H1 (cell line): ENCODE results near the gene PARP1. TPM values are rescaled to one million over a fixed set of nuclear protein-coding genes. Genes with fewer than 3 reads are reported as not detected.

ENCODE experiments used
- CTCF ChIA-PET: fragments of 300-600 bp; sonication (Branson Sonifier 250); formaldehyde crosslinking; loops from one replicate; lab custom pipeline; 2021; ENCODE audit not compliant: partially characterized antibody; lab: Charles Lee
- POLR2A ChIA-PET: fragments of 300-600 bp; sonication (Branson Sonifier 250); formaldehyde crosslinking; loops from one replicate; lab custom pipeline; 2021; ENCODE audit warnings: inconsistent platforms; ENCODE audit not compliant: partially characterized antibody; lab: Charles Lee
- DNase-seq, 2 experiments: peaks; one replicate each; pipeline versions ENCODE4 v3.0.0 to v3.0.0-alpha.2; 2010 to 2022; ENCODE audit warnings: low spot score in 2 of 2, low read depth in 1 of 2, mixed read lengths in 1 of 2
- FAIRE-seq: peaks from 2 replicates; lab custom pipeline; 2011; peaks lifted over from hg19 to GRCh38; lab: Jason Lieb, UNC
- H2AFZ ChIP-seq: 2 replicates; pipeline ENCODE4 v1.8.1; 2012; ENCODE audit warnings: low read length, inconsistent platforms
- H2AK5ac ChIP-seq: 2 replicates; pipeline ENCODE4 v1.6.1; 2013; ENCODE audit warnings: low read depth, low read length
- H2BK120ac ChIP-seq: replicated peaks from 2 replicates; pipeline ENCODE3; 2013; ENCODE audit warnings: low read depth, low read length, inconsistent platforms
- H2BK12ac ChIP-seq: 2 replicates; pipeline ENCODE4 v1.6.1; 2013; ENCODE audit warnings: low read depth, low read length
- H2BK15ac ChIP-seq: 2 replicates; pipeline ENCODE4 v1.6.1; 2013; ENCODE audit warnings: low read length
- H2BK20ac ChIP-seq: 2 replicates; pipeline ENCODE4 v1.6.1; 2013; ENCODE audit warnings: low read length
- H2BK5ac ChIP-seq: 2 replicates; pipeline ENCODE4 v1.6.1; 2013; ENCODE audit warnings: low read depth, low read length
- H3K14ac ChIP-seq: 2 replicates; pipeline ENCODE4 v1.6.1; 2013; ENCODE audit warnings: inconsistent platforms; ENCODE audit not compliant: insufficient read length
- H3K18ac ChIP-seq: 2 replicates; pipeline ENCODE4 v1.6.1; 2013; ENCODE audit warnings: low read length; ENCODE audit errors: extremely low read depth
- H3K23ac ChIP-seq: 2 replicates; pipeline ENCODE4 v1.6.1; 2013; ENCODE audit warnings: inconsistent platforms; ENCODE audit not compliant: insufficient read length
- H3K23me2 ChIP-seq: 2 replicates; pipeline ENCODE4 v1.6.1; 2013; ENCODE audit warnings: low read depth, low read length
- H3K27ac ChIP-seq: 2 replicates; pipeline ENCODE4 v1.6.1; 2011; ENCODE audit warnings: low read depth, low read length, inconsistent platforms
- H3K27me3 ChIP-seq, 4 experiments: replicated peaks in 1 of 4; 1 replicate in 1 of 4; 2 replicates in 3 of 4; pipeline versions ENCODE4 v1.6.1 to v1.8.1; 2011 to 2013; ENCODE audit warnings: low read length in 3 of 4, mild to moderate bottlenecking in 3 of 4, inconsistent platforms in 2 of 4, mixed read lengths in 2 of 4, moderate library complexity in 1 of 4; ENCODE audit not compliant: control insufficient read depth in 3 of 4, insufficient read depth in 3 of 4; ENCODE audit errors: extremely low read depth in 1 of 4
- H3K36me3 ChIP-seq, 4 experiments: 2 replicates each; pipeline versions ENCODE4 v1.6.1 to v1.8.1; 2011 to 2013; ENCODE audit warnings: mild to moderate bottlenecking in 4 of 4, low read length in 3 of 4, moderate library complexity in 2 of 4, control low read depth in 1 of 4, inconsistent platforms in 1 of 4; ENCODE audit not compliant: insufficient read depth in 4 of 4, control insufficient read depth in 2 of 4
- H3K4ac ChIP-seq: replicated peaks from 2 replicates; pipeline ENCODE3; 2013; ENCODE audit warnings: low read length, low read depth, mixed read lengths, inconsistent platforms; ENCODE audit not compliant: insufficient read length
- H3K4me1 ChIP-seq, 4 experiments: replicated peaks in 1 of 4; 1 replicate in 1 of 4; 2 replicates in 3 of 4; pipeline versions ENCODE4 v1.6.1 to v1.8.1; 2011 to 2013; ENCODE audit warnings: low read length in 3 of 4, inconsistent platforms in 2 of 4, mixed read lengths in 1 of 4; ENCODE audit not compliant: insufficient read depth in 4 of 4, control insufficient read depth in 3 of 4
- H3K4me2 ChIP-seq, 2 experiments: 2 replicates each; pipeline versions ENCODE4 v1.6.1 to v1.8.1; 2011 to 2013; ENCODE audit warnings: low read depth in 2 of 2, low read length in 2 of 2, control low read depth in 1 of 2, inconsistent platforms in 1 of 2, mild to moderate bottlenecking in 1 of 2; ENCODE audit not compliant: insufficient read depth in 1 of 2
- H3K4me3 ChIP-seq, 4 experiments: fragments of 200-600, 300-600 bp in 1 of 4; sonication (generic), shearing (Covaris generic), sonication (Bioruptor Twin) in 1 of 4; 2 replicates each; pipeline versions ENCODE4 v1.5.1 to v1.8.1; 2011 to 2016; ENCODE audit warnings: low read length in 4 of 4, low read depth in 3 of 4, control low read depth in 2 of 4, inconsistent platforms in 2 of 4, mild to moderate bottlenecking in 2 of 4, mixed read lengths in 1 of 4, moderate library complexity in 1 of 4; ENCODE audit not compliant: insufficient read depth in 2 of 4; ENCODE audit errors: extremely low read depth in 1 of 4
- H3K56ac ChIP-seq: replicated peaks from 2 replicates; pipeline ENCODE3; 2013; ENCODE audit warnings: low read depth, mild to moderate bottlenecking, mixed read lengths, low read length, inconsistent platforms; ENCODE audit not compliant: insufficient read length
- H3K79me1 ChIP-seq: 2 replicates; pipeline ENCODE4 v1.6.1; 2013; ENCODE audit warnings: low read depth, low read length, control low read depth
- H3K79me2 ChIP-seq, 2 experiments: 2 replicates each; pipeline versions ENCODE4 v1.6.1 to v1.8.1; 2012 to 2013; ENCODE audit warnings: low read length in 2 of 2, mild to moderate bottlenecking in 2 of 2, inconsistent platforms in 1 of 2; ENCODE audit not compliant: insufficient read depth in 2 of 2, control insufficient read depth in 1 of 2
- H3K9ac ChIP-seq, 4 experiments: replicated peaks in 1 of 4; 1 replicate in 1 of 4; 2 replicates in 3 of 4; pipeline versions ENCODE4 v1.6.1 to v1.8.1; 2011 to 2013; ENCODE audit warnings: low read depth in 3 of 4, low read length in 3 of 4, control low read depth in 2 of 4, mild to moderate bottlenecking in 2 of 4, moderate library complexity in 2 of 4, inconsistent platforms in 1 of 4; ENCODE audit errors: extremely low read depth in 1 of 4
- H3K9me3 ChIP-seq, 2 experiments: 2 replicates each; pipeline versions ENCODE4 v1.6.1 to v1.8.1; 2012 to 2013; ENCODE audit warnings: mild to moderate bottlenecking in 2 of 2, moderate library complexity in 2 of 2, control low read depth in 1 of 2, inconsistent platforms in 1 of 2, low read depth in 1 of 2, low read length in 1 of 2, mixed read lengths in 1 of 2; ENCODE audit not compliant: insufficient read depth in 2 of 2
- H4K20me1 ChIP-seq, 2 experiments: replicated peaks in 1 of 2; 2 replicates each; pipeline versions ENCODE3 to v1.8.1; 2011 to 2013; ENCODE audit warnings: inconsistent platforms in 2 of 2, low read length in 2 of 2, mild to moderate bottlenecking in 1 of 2; ENCODE audit not compliant: insufficient read depth in 2 of 2, control insufficient read depth in 1 of 2
- H4K5ac ChIP-seq: 2 replicates; pipeline ENCODE4 v1.6.1; 2013; ENCODE audit warnings: low read length, low read depth, mixed read lengths, inconsistent platforms; ENCODE audit not compliant: insufficient read length
- H4K8ac ChIP-seq: 2 replicates; pipeline ENCODE4 v1.8.0; 2013; ENCODE audit warnings: mild to moderate bottlenecking, moderate library complexity, low read length, inconsistent platforms; ENCODE audit not compliant: insufficient read depth; ENCODE audit errors: extremely low read depth
- H4K91ac ChIP-seq: replicated peaks from 2 replicates; pipeline ENCODE3; 2013; ENCODE audit warnings: low read length, mixed read lengths, inconsistent platforms; ENCODE audit not compliant: insufficient read length
- ASH2L ChIP-seq: fragments of 200-600, 300-600 bp; sonication (generic); IDR thresholded peaks from one replicate; pipeline ENCODE4 v1.7.1; 2017; ENCODE audit warnings: low read length
- FOSL1 ChIP-seq: IDR thresholded peaks from 2 replicates; pipeline ENCODE4 v1.6.1; 2011; ENCODE audit warnings: mild to moderate bottlenecking, low read depth, low read length, moderate library complexity; ENCODE audit not compliant: insufficient read depth
- GABPA ChIP-seq: IDR thresholded peaks from 2 replicates; pipeline ENCODE4 v1.6.1; 2011; ENCODE audit warnings: mild to moderate bottlenecking, low read length, moderate library complexity, borderline replicate concordance; ENCODE audit not compliant: insufficient read depth
- MAFK ChIP-seq: IDR thresholded peaks from 2 replicates; pipeline ENCODE4 v1.6.1; 2012; ENCODE audit warnings: low read depth, mild to moderate bottlenecking, improper control_type of control experiment, low read length
- RBBP5 ChIP-seq: IDR thresholded peaks from 2 replicates; pipeline ENCODE4 v1.7.1; 2012; ENCODE audit warnings: low read depth, mild to moderate bottlenecking, inconsistent platforms, low read length, moderate library complexity, borderline replicate concordance
- SIX5 ChIP-seq: IDR thresholded peaks from 2 replicates; pipeline ENCODE4 v1.6.1; 2011; ENCODE audit warnings: mild to moderate bottlenecking, low read depth, low read length
- SP1 ChIP-seq: IDR thresholded peaks from 2 replicates; pipeline ENCODE4 v1.6.1; 2011; ENCODE audit warnings: low read depth, low read length
- SP4 ChIP-seq: IDR thresholded peaks from 2 replicates; pipeline ENCODE4 v1.6.1; 2012; ENCODE audit warnings: low read length, inconsistent platforms
- TCF12 ChIP-seq: IDR thresholded peaks from 2 replicates; pipeline ENCODE4 v1.6.1; 2011; ENCODE audit warnings: low read depth, mild to moderate bottlenecking, low read length
- TEAD4 ChIP-seq: IDR thresholded peaks from 2 replicates; pipeline ENCODE4 v1.6.1; 2012; ENCODE audit warnings: low read depth, low read length, inconsistent platforms, mixed read lengths
- WGBS, 2 experiments: shearing (Covaris generic) in 1 of 2; methylation state at CpG; one replicate each; pipeline versions ENCODE4 v1.1.6 to v1.1.7; 2013 to 2015; ENCODE audit warnings: low lambda C conversion rate in 2 of 2, mixed read lengths in 2 of 2, inconsistent platforms in 1 of 2, low coverage in 1 of 2, missing lambda C conversion rate in 1 of 2; ENCODE audit not compliant: insufficient replicate concordance in 2 of 2, insufficient coverage in 1 of 2, insufficient read length in 1 of 2; ENCODE audit errors: extremely low coverage in 1 of 2, missing lambda C conversion rate in 1 of 2; 5-methylcytosine and 5-hydroxymethylcytosine counted together
- polyA plus RNA-seq, 7 experiments: library from polyadenylated mRNA; depleted of rRNA in 3 of 7; stranded (reverse) in 5 of 7; unstranded in 2 of 7; fragments of >200 nt in 5 of 7; fragments of 200-250 nt in 2 of 7; gene quantifications; 1 replicate in 5 of 7; 2 replicates in 1 of 7; 4 replicates in 1 of 7; pipeline versions ENCODE4 v1.2.1 to v1.2.3, GENCODE V29; 2011 to 2013; ENCODE audit warnings: missing spikeins in 2 of 7, mixed read lengths in 2 of 7
- total RNA-seq: library from RNA; stranded (reverse); fragmentation: NEBNext Ultra II Directional; extraction: Animal tissue kit (Norgen Biotek cat#: 25700); gene quantifications from 2 replicates; pipeline ENCODE4 v1.2.1, GENCODE V29; 2021
- TF ChIP-seq, protein P1 (sequence below): IDR thresholded peaks from 2 replicates; pipeline ENCODE4 v1.6.1; 2011; ENCODE audit warnings: low read depth, mild to moderate bottlenecking, low read length; ENCODE audit not compliant: insufficient read depth

PARP1 gene
- total and polyA plus RNA-seq, 2 of the 8 experiments (the other 6 are each of a cell fraction or from before 2014, with no cell fraction given), result 416 to 441 TPM

DNA sequence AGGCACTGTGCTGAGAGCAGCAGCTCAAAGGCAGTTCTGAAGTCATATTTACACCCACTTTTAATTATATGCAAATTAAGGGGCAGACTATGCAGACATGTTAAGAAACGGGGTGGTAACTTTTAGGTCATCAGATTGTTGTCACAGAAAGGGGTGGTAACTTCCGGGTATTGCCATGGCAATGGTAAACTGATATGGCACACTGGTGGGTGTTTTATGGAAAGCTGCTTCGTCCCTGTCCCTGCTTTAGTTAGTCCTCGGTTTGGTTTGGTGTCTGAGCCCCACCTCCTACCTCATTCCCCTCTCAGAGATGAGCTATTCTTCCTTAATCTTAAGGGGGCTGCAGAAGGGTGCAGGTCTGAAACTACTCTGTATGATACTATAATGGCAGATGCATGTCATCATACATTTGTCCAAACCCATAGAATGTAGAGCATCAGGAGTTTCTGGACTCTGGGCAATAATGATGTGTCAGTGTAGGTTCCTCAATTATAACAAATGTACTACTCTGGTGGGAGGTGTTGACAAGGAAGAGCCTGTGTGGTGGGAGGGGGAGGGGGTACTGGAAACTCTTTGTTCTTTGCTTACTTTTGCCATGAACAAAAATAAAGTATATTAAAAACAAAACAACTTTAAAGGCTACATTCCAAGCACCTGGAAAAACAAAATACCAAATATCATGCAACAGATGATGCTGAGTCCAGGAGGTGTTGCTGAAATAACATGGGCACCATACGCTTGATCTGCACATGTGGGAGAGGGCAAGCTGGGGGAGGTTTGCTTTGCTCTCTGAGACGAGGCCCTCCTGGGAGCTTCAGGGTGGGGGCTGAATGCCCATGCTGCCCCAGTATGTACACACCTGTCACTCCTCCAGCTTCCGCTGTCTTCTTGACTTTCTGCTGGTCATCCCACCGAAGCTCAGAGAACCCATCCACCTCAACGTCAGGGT is 6.3 kb downstream of the PARP1 start:
- WGBS, 2 experiments, result 91% methylated on average over 9 of the region's 9 CpGs; no CpG with 5 or more reads in 1 of the 2 experiments
- peak overlapping the region; percentile 97 for H2BK5ac ChIP-seq
- no peak overlapping the region for H3K4me3 ChIP-seq
- H2BK120ac ChIP-seq, result no peak overlapping the region
- no peak overlapping the region for H3K23ac ChIP-seq
- no peak overlapping the region for H2AFZ ChIP-seq
- no peaks in the 10 kb centered on the region for H3K9me3 ChIP-seq
- H4K20me1 ChIP-seq, result peaks cover 13 to 30% of the 10 kb centered on the region in 2 experiments
- no peak for DNase-seq
- H3K27me3 ChIP-seq, result no peaks in the 10 kb centered on the region
- H3K4me2 ChIP-seq, result no peak overlapping the region
- ChIA-PET POLR2A (interaction anchor here (1.0 to 1.8 kb wide), 3 partner anchors 12 to 92 kb away, joined by 3 to 5 read pairs (median 3); partner anchors contain the start of gene LIN9), CTCF (interaction anchor here (0.6 to 3.5 kb wide), 7 partner anchors 15 to 1602 kb away, joined by 3 to 28 read pairs (median 7); no protein-coding TSS in a partner anchor)
- H3K27ac ChIP-seq, result 0 out of 2 replicates have a peak overlapping the region, but pooled peaks have one; percentile 20
- peaks cover 18 to 51% (median 36%) of the 10 kb centered on the region in 4 experiments for H3K36me3 ChIP-seq
- H2BK15ac ChIP-seq, result no peak overlapping the region
- H2BK12ac ChIP-seq, result peak overlapping the region; percentile 10; the same call in 1 of the 2 replicates
- no peak overlapping the region for H3K9ac ChIP-seq
- no peak overlapping the region for H2AK5ac ChIP-seq
- H3K4me1 ChIP-seq, result peaks cover 13 to 30% (median 17%) of the 10 kb centered on the region in 4 experiments
- H3K56ac ChIP-seq, result no peak overlapping the region
- H2BK20ac ChIP-seq, result no peak overlapping the region
- H3K18ac ChIP-seq, result no peak overlapping the region
- peaks cover 32 to 92% of the 10 kb centered on the region in 2 experiments for H3K79me2 ChIP-seq
- no peak overlapping the region for H3K4ac ChIP-seq
- peaks cover 12% of the 10 kb centered on the region for H3K23me2 ChIP-seq
- H4K91ac ChIP-seq, result no peak overlapping the region
- no peak overlapping the region for H4K8ac ChIP-seq
- no peak for FAIRE-seq
- H3K79me1 ChIP-seq, result peaks cover 18% of the 10 kb centered on the region
- no peak overlapping the region for H3K14ac ChIP-seq
- H4K5ac ChIP-seq, result no peak overlapping the region
- TF ChIP-seq SP4 (no peak), SP1 (no peak), ASH2L (no peak), MAFK (no peak), GABPA (no peak), TEAD4 (no peak), FOSL1 (no peak), TCF12 (no peak), RBBP5 (no peak), SIX5 (no peak)
- TF ChIP-seq, protein P1, sequence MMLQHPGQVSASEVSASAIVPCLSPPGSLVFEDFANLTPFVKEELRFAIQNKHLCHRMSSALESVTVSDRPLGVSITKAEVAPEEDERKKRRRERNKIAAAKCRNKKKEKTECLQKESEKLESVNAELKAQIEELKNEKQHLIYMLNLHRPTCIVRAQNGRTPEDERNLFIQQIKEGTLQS, result no peak
